ENCODE data around the gene POU2AF2. TPM values are rescaled to one million over a fixed set of nuclear protein-coding genes. Genes with fewer than 3 reads are reported as not detected.

POU2AF2 gene
- not detected in 2 replicates for total RNA-seq
- polyA plus RNA-seq: 0.89 TPM in 1 of 2 replicates, not detected in the other

- H3K79me2 ChIP-seq: no peaks in the 10 kb centered on the region
- peaks cover 25% of the 10 kb centered on the region for H3K27me3 ChIP-seq
- H3K4me2 ChIP-seq: no peak within 1 kb of the TSS
- H4K20me1 ChIP-seq (ENCODE audit: insufficient read depth, poor library complexity, severe bottlenecking): no peaks in the 10 kb centered on the region
- H3K4me3 ChIP-seq: no peak within 1 kb of the TSS
- no peaks in the 10 kb centered on the region for H3K9me3 ChIP-seq (ENCODE audit: low read depth)
- no peak for TF ChIP-seq CTCF (IDR thresholded peaks at IDR 0.05; ENCODE audit: poor library complexity)
- no peak for TF ChIP-seq EZH2phosphoT487 (IDR thresholded peaks at IDR 0.05; ENCODE audit: low read depth, severe bottlenecking, unreplicated experiment)
- no peak for TF ChIP-seq EZH2 (IDR thresholded peaks at IDR 0.05; ENCODE audit: borderline replicate concordance)
- H3K36me3 ChIP-seq (replicated peaks; ENCODE audit: insufficient read depth, low read depth): no peaks in the 10 kb centered on the region
- no peaks in the 10 kb centered on the region for H3K4me1 ChIP-seq (ENCODE audit: insufficient read depth)
- DNase-seq (ENCODE audit: low spot score): no peak
- no peak within 1 kb of the TSS for H3K27ac ChIP-seq
- no peaks in the 10 kb centered on the region for H3K9me2 ChIP-seq (replicated peaks; ENCODE audit: insufficient read depth)
- no peak within 1 kb of the TSS for H2AFZ ChIP-seq
- 86% methylated on average over 1 of the region's 1 CpG for WGBS (ENCODE audit: low lambda C conversion rate, missing lambda C conversion rate)
Measured at GRCh38 chr11:111245425-111245824, at the start of gene POU2AF2. Gene POU2AF2, plus strand, starts transcription at chr11:111245725. Its CDS starts 129 bp downstream, at chr11:111245854.

- H3K4me1 ChIP-seq (ENCODE audit: insufficient read depth): no peaks in the 10 kb centered on the region
- H3K9me2 ChIP-seq (replicated peaks; ENCODE audit: insufficient read depth): no peaks in the 10 kb centered on the region
- H3K9me3 ChIP-seq (ENCODE audit: low read depth): no peaks in the 10 kb centered on the region
- H3K27me3 ChIP-seq: no peaks in the 10 kb centered on the region
- H3K79me2 ChIP-seq: no peaks in the 10 kb centered on the region
- no peak for DNase-seq (ENCODE audit: low spot score)
- H3K4me3 ChIP-seq: no peak overlapping the region
- no peak overlapping the region for H3K27ac ChIP-seq
- H4K20me1 ChIP-seq (ENCODE audit: insufficient read depth, poor library complexity, severe bottlenecking): no peaks in the 10 kb centered on the region
- WGBS (ENCODE audit: low lambda C conversion rate, missing lambda C conversion rate): 62% methylated on average over 3 of the region's 3 CpGs
- H3K36me3 ChIP-seq (replicated peaks; ENCODE audit: insufficient read depth, low read depth): no peaks in the 10 kb centered on the region
- no peak overlapping the region for H2AFZ ChIP-seq
- no peak for TF ChIP-seq EZH2 (IDR thresholded peaks at IDR 0.05; ENCODE audit: borderline replicate concordance)
- TF ChIP-seq EZH2phosphoT487 (IDR thresholded peaks at IDR 0.05; ENCODE audit: low read depth, severe bottlenecking, unreplicated experiment): no peak
- no peak for TF ChIP-seq CTCF (IDR thresholded peaks at IDR 0.05; ENCODE audit: poor library complexity)
- no peak overlapping the region for H3K4me2 ChIP-seq
Measured at GRCh38 chr11:111200010-111200534, 45.5 kb upstream of the POU2AF2 start.

- Histone ChIP-seq H4K20me1 (ENCODE audit: insufficient read depth, poor library complexity, severe bottlenecking) (no peaks in the 10 kb centered on the region), H3K4me3 (no peak overlapping the region), H3K9me2 (replicated peaks; ENCODE audit: insufficient read depth) (no peaks in the 10 kb centered on the region), H3K36me3 (replicated peaks; ENCODE audit: insufficient read depth, low read depth) (no peaks in the 10 kb centered on the region), H3K4me2 (no peak overlapping the region), H3K27ac (no peak overlapping the region), H3K27me3 (no peaks in the 10 kb centered on the region), H3K9me3 (ENCODE audit: low read depth) (no peaks in the 10 kb centered on the region), H2AFZ (no peak overlapping the region), H3K4me1 (ENCODE audit: insufficient read depth) (no peaks in the 10 kb centered on the region), H3K79me2 (no peaks in the 10 kb centered on the region)
- DNase-seq (ENCODE audit: low spot score): no peak
- no peak for TF ChIP-seq CTCF (IDR thresholded peaks at IDR 0.05; ENCODE audit: poor library complexity)
- no peak for TF ChIP-seq EZH2phosphoT487 (IDR thresholded peaks at IDR 0.05; ENCODE audit: low read depth, severe bottlenecking, unreplicated experiment)
- no peak for TF ChIP-seq EZH2 (IDR thresholded peaks at IDR 0.05; ENCODE audit: borderline replicate concordance)
Measured at GRCh38 chr11:111204211-111204610, 41.3 kb upstream of the POU2AF2 start.

Measured in hepatocyte (in vitro differentiated cells).